Neural cell (in vitro differentiated cells): ENCODE measurements around the gene TMEM151A. TPM values are rescaled to one million over a fixed set of nuclear protein-coding genes. Genes with fewer than 3 reads are reported as not detected.

ENCODE experiments used
- H2AFZ ChIP-seq: fragments of 200-600, 300-800 bp; sonication (generic), shearing (Covaris generic); 2 replicates; pipeline ENCODE4 v1.6.0; 2014; ENCODE audit warnings: low read depth, mild to moderate bottlenecking, antibody characterized with exemption, low read length, moderate library complexity
- H3F3A ChIP-seq: fragments of 200-600 bp; shearing (Covaris generic); 2 replicates; pipeline ENCODE4 v1.6.1; 2016; ENCODE audit warnings: mild to moderate bottlenecking, moderate library complexity, mixed read lengths, antibody characterized with exemption, low read length; ENCODE audit not compliant: insufficient read depth, poor library complexity, severe bottlenecking
- H3K27ac ChIP-seq: fragments of 200-600, 300-800 bp; sonication (generic), shearing (Covaris generic); 2 replicates; pipeline ENCODE4 v1.5.1; 2014; ENCODE audit warnings: mild to moderate bottlenecking, low read length, moderate library complexity
- H3K27me3 ChIP-seq: fragments of 300-800, 200-600 bp; sonication (generic), shearing (Covaris generic); 2 replicates; pipeline ENCODE4 v1.6.0; 2014; ENCODE audit warnings: mild to moderate bottlenecking, low read depth, low read length, moderate library complexity; ENCODE audit not compliant: insufficient read depth
- H3K36me3 ChIP-seq: fragments of 300-800, 200-600 bp; sonication (generic), shearing (Covaris generic); 2 replicates; pipeline ENCODE4 v1.5.1; 2014; ENCODE audit warnings: mild to moderate bottlenecking, antibody characterized with exemption, low read length, moderate library complexity; ENCODE audit not compliant: insufficient read depth
- H3K4me2 ChIP-seq: fragments of 300-800, 200-600 bp; sonication (generic), shearing (Covaris generic); 2 replicates; pipeline ENCODE4 v1.6.0; 2014; ENCODE audit warnings: mild to moderate bottlenecking, low read length
- H3K4me3 ChIP-seq: fragments of 300-800, 200-600 bp; sonication (generic), shearing (Covaris generic); 2 replicates; pipeline ENCODE4 v1.5.1; 2014; ENCODE audit warnings: mild to moderate bottlenecking, low read length, moderate library complexity
- H3K79me2 ChIP-seq: fragments of 200-600 bp; shearing (Covaris generic); replicated peaks from 2 replicates; pipeline ENCODE4 v1.6.0; 2014; ENCODE audit warnings: mild to moderate bottlenecking, low read length, moderate library complexity; ENCODE audit not compliant: insufficient read depth
- H3K9ac ChIP-seq: fragments of 300-800, 200-600 bp; sonication (generic), shearing (Covaris generic); 2 replicates; pipeline ENCODE4 v1.6.1; 2016; ENCODE audit warnings: mild to moderate bottlenecking, low read length, mixed read lengths
- H3K9me2 ChIP-seq: fragments of 200-600 bp; shearing (Covaris generic); 2 replicates; pipeline ENCODE4 v1.6.1; 2016; ENCODE audit warnings: mild to moderate bottlenecking, low read length, mixed read lengths; ENCODE audit not compliant: insufficient read depth
- H3K9me3 ChIP-seq: fragments of 200-600, 300-800 bp; sonication (generic), shearing (Covaris generic); 2 replicates; pipeline ENCODE4 v1.6.1; 2016; ENCODE audit warnings: mild to moderate bottlenecking, mixed run types, low read length, moderate library complexity, mixed read lengths
- H4K20me1 ChIP-seq: fragments of 200-600 bp; shearing (Covaris generic); 2 replicates; pipeline ENCODE4 v1.6.1; 2016; ENCODE audit warnings: mild to moderate bottlenecking, mixed run types; ENCODE audit not compliant: insufficient read depth
- EP300 ChIP-seq: fragments of 450-650 bp; conservative IDR thresholded peaks from 2 replicates; pipeline ENCODE4 v1.6.1; 2014; ENCODE audit warnings: antibody characterized with exemption, mild to moderate bottlenecking, moderate library complexity; ENCODE audit not compliant: poor library complexity, severe bottlenecking
- EZH2 ChIP-seq: fragments of 200-600, 300-800 bp; shearing (Covaris generic), sonication (generic); IDR thresholded peaks from 2 replicates; pipeline ENCODE4 v1.6.1; 2014; ENCODE audit warnings: antibody characterized with exemption, low read length, borderline replicate concordance, mild to moderate bottlenecking; ENCODE audit not compliant: insufficient read depth, poor library complexity, severe bottlenecking
- MXI1 ChIP-seq: fragments of 450-650 bp; conservative IDR thresholded peaks from 2 replicates; pipeline ENCODE4 v1.6.1; 2014; ENCODE audit warnings: antibody characterized with exemption, mild to moderate bottlenecking; ENCODE audit not compliant: poor library complexity, severe bottlenecking
- POLR2AphosphoS5 ChIP-seq: IDR thresholded peaks from 2 replicates; pipeline ENCODE4 v1.6.1; 2012
- RAD21 ChIP-seq: fragments of 450-650 bp; conservative IDR thresholded peaks from 2 replicates; pipeline ENCODE4 v1.6.1; 2014; ENCODE audit warnings: antibody characterized with exemption, mild to moderate bottlenecking, moderate library complexity
- REST ChIP-seq: IDR thresholded peaks from 2 replicates; pipeline ENCODE4 v1.6.1; 2012; ENCODE audit warnings: borderline replicate concordance
- SMC3 ChIP-seq: fragments of 450-650 bp; conservative IDR thresholded peaks from 2 replicates; pipeline ENCODE4 v1.6.1; 2014; ENCODE audit warnings: antibody characterized with exemption, mild to moderate bottlenecking, moderate library complexity; ENCODE audit not compliant: poor library complexity
- TAF1 ChIP-seq: IDR thresholded peaks from 2 replicates; pipeline ENCODE4 v1.6.1; 2012; ENCODE audit warnings: low read depth
- polyA plus RNA-seq: library from polyadenylated mRNA; depleted of rRNA; stranded (reverse); fragments of >200 nt; gene quantifications from 2 replicates; pipeline ENCODE4 v1.2.3, GENCODE V29; 2014
- TF ChIP-seq, protein P1 (sequence below): fragments of 450-650 bp; IDR thresholded peaks from 2 replicates; pipeline ENCODE4 v1.5.1; 2014; ENCODE audit warnings: antibody characterized with exemption, mild to moderate bottlenecking, moderate library complexity; ENCODE audit not compliant: poor library complexity, severe bottlenecking

The TMEM151A gene
- polyA plus RNA-seq, 1 donor from 2014 or later, result 5.3 TPM

- peaks cover 6% of the 10 kb centered on the region for H3K27me3 ChIP-seq
- no peak within 1 kb of the TSS for H3K27ac ChIP-seq
- no peaks in the 10 kb centered on the region for H4K20me1 ChIP-seq
- no peaks in the 10 kb centered on the region for H3K9me2 ChIP-seq
- H3K9ac ChIP-seq, result peak within 1 kb of the TSS; percentile 1
- H3K79me2 ChIP-seq, result no peaks in the 10 kb centered on the region
- H2AFZ ChIP-seq, result no peak within 1 kb of the TSS
- H3K36me3 ChIP-seq, result no peaks in the 10 kb centered on the region
- no peak within 1 kb of the TSS for H3K4me3 ChIP-seq
- H3F3A ChIP-seq, result no peaks in the 10 kb centered on the region
- TF ChIP-seq MXI1 (no peak), SMC3 (no peak), RAD21 (no peak), EZH2 (no peak), REST (no peak), TAF1 (no peak), POLR2AphosphoS5 (no peak), EP300 (no peak)
- TF ChIP-seq, protein P1, sequence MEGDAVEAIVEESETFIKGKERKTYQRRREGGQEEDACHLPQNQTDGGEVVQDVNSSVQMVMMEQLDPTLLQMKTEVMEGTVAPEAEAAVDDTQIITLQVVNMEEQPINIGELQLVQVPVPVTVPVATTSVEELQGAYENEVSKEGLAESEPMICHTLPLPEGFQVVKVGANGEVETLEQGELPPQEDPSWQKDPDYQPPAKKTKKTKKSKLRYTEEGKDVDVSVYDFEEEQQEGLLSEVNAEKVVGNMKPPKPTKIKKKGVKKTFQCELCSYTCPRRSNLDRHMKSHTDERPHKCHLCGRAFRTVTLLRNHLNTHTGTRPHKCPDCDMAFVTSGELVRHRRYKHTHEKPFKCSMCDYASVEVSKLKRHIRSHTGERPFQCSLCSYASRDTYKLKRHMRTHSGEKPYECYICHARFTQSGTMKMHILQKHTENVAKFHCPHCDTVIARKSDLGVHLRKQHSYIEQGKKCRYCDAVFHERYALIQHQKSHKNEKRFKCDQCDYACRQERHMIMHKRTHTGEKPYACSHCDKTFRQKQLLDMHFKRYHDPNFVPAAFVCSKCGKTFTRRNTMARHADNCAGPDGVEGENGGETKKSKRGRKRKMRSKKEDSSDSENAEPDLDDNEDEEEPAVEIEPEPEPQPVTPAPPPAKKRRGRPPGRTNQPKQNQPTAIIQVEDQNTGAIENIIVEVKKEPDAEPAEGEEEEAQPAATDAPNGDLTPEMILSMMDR, result no peak
- H3K4me2 ChIP-seq, result no peak within 1 kb of the TSS
- no peaks in the 10 kb centered on the region for H3K9me3 ChIP-seq
These were observed 25.2 kb downstream of the TMEM151A start, which contains the start of gene CD248 for GRCh38 chr11:66316849-66317251. TSS of gene CD248 (minus strand) at chr11:66317044. CDS start at chr11:66317027, 17 bp downstream.

DNA sequence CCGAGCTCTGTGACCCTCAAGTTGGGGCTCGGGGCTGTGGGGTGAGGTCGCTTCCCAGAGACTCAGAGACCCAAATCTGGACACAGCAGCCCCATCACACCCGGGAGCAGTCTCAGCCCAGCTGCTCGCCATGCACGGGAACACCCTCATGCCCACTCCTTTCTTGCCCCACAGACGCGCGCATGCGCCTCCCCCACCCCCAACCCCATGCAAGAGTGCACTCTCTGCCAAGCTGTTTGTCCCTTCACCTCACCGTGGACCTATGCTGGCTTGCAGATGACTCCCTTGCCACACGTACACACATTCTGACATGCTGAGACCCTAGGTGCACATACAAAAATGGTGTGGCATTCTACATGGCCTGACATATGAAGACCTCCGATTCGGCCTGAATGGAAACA is 25.6 kb downstream of the TMEM151A start:
- H3K36me3 ChIP-seq, result no peaks in the 10 kb centered on the region
- no peak overlapping the region for H3K27ac ChIP-seq
- TF ChIP-seq, protein P1, result no peak
- H3K9me2 ChIP-seq, result no peaks in the 10 kb centered on the region
- H3K9me3 ChIP-seq, result no peaks in the 10 kb centered on the region
- no peaks in the 10 kb centered on the region for H3K79me2 ChIP-seq
- no peak overlapping the region for H2AFZ ChIP-seq
- H3F3A ChIP-seq, result no peaks in the 10 kb centered on the region
- no peak overlapping the region for H3K4me3 ChIP-seq
- peak overlapping the region; percentile 1 for H3K9ac ChIP-seq
- H4K20me1 ChIP-seq, result no peaks in the 10 kb centered on the region
- H3K27me3 ChIP-seq, result peaks cover 2% of the 10 kb centered on the region
- H3K4me2 ChIP-seq, result no peak overlapping the region
